KMS-11 (cell line): ENCODE data around the gene TSPAN10.

Experiments used
- H2AFZ ChIP-seq: fragments of 200-600 bp; sonication (generic); 2 replicates; pipeline ENCODE4 v1.6.1; 2016; ENCODE audit warnings: antibody characterized with exemption, mixed run types, low read depth
- H3K27ac ChIP-seq: fragments of 200-600 bp; sonication (generic); 2 replicates; pipeline ENCODE4 v1.6.1; 2016; ENCODE audit warnings: mild to moderate bottlenecking, mixed run types
- H3K27me3 ChIP-seq: fragments of 200-600 bp; sonication (generic); 2 replicates; pipeline ENCODE4 v1.6.1; 2017; ENCODE audit warnings: mild to moderate bottlenecking, low read depth, mixed run types, moderate library complexity; ENCODE audit not compliant: insufficient read depth
- H3K36me3 ChIP-seq: fragments of 200-600 bp; sonication (generic); 2 replicates; pipeline ENCODE4 v1.6.1; 2017; ENCODE audit warnings: mild to moderate bottlenecking, mixed run types; ENCODE audit not compliant: insufficient read depth
- H3K4me1 ChIP-seq: fragments of 200-600 bp; sonication (generic); 2 replicates; pipeline ENCODE4 v1.6.1; 2016; ENCODE audit warnings: mild to moderate bottlenecking, low read depth, mixed run types; ENCODE audit not compliant: poor library complexity, severe bottlenecking
- H3K4me2 ChIP-seq: fragments of 200-600 bp; sonication (generic); 2 replicates; pipeline ENCODE4 v1.7.0; 2016; ENCODE audit warnings: mild to moderate bottlenecking, mixed run types
- H3K4me3 ChIP-seq: fragments of 200-600 bp; sonication (generic); IDR thresholded peaks from 2 replicates; pipeline ENCODE4 v1.6.1; 2017; ENCODE audit warnings: low read depth, low read length, mixed read lengths; ENCODE audit not compliant: insufficient read depth
- H3K79me2 ChIP-seq: fragments of 200-600 bp; sonication (generic); 2 replicates; pipeline ENCODE4 v1.6.1; 2016; ENCODE audit warnings: low read depth, mixed run types; ENCODE audit not compliant: insufficient read depth
- H3K9ac ChIP-seq: fragments of 200-600 bp; sonication (generic); 2 replicates; pipeline ENCODE4 v1.6.1; 2016; ENCODE audit warnings: mild to moderate bottlenecking, mixed run types
- H4K20me1 ChIP-seq: fragments of 200-600 bp; sonication (generic); 2 replicates; pipeline ENCODE4 v1.6.1; 2016; ENCODE audit warnings: mild to moderate bottlenecking, mixed run types; ENCODE audit not compliant: insufficient read depth
- TF ChIP-seq, protein P1 (sequence below): fragments of 200-600 bp; sonication (generic); conservative IDR thresholded peaks from 2 replicates; pipeline ENCODE4 v1.6.1; 2017; ENCODE audit warnings: low read depth, mild to moderate bottlenecking, antibody characterized with exemption, low read length, moderate library complexity, mixed read lengths

TSPAN10 gene

DNA sequence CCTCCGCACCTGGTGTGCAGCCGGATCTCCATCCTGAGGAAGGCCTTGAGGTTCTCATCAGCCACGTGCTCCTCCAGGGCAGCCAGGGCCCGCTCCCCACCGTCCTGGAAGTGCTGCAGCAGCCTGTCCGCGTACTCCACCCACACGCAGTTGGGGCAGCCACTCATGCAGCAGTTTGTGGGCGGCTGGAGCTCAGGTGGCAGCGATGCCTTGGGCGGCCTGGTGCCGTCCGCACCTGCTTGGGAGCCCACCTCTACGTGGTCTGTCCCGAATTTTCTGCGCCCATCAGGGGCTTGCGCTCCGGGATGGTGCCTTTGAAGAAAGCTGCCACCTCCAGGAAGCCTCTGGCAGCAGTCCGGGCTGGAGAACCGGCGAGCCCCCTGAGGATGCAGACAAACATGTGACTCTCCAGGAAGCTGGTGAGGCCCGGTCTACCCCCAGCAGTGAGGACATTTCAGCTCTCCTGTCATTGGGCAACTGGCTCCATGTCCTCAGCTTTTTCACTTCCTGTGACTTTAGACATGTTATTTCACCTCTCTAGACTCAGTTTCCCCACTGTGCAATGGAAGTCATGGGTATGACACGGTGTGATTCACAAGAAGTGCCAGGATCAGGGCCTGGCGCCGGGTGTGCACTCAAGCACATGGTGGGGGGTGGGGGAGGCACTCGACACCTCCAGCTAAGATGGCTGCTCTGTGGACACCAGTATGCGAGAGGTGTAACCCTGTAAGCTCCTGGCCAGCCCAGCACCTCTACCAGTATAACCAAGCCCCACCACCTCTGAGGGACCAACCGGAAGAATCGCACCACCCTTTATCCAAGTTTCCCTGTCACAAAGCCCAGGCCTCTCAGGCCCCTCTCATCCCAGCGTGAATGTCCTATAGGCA lies 28.5 kb downstream of the TSPAN10 start:
- Histone ChIP-seq H3K4me1 (peaks cover 24% of the 10 kb centered on the region), H3K79me2 (peaks cover 42% of the 10 kb centered on the region), H2AFZ (peak overlapping the region; percentile 61; the same call in 1 of the 2 replicates), H3K4me3 (no peak overlapping the region), H3K27me3 (no peaks in the 10 kb centered on the region), H3K27ac (peak overlapping the region; percentile 73), H4K20me1 (no peaks in the 10 kb centered on the region), H3K36me3 (peaks cover 5% of the 10 kb centered on the region; the same call in 1 of the 2 replicates), H3K4me2 (peak overlapping the region; percentile 94), H3K9ac (peak overlapping the region; percentile 87)
- TF ChIP-seq, protein P1, sequence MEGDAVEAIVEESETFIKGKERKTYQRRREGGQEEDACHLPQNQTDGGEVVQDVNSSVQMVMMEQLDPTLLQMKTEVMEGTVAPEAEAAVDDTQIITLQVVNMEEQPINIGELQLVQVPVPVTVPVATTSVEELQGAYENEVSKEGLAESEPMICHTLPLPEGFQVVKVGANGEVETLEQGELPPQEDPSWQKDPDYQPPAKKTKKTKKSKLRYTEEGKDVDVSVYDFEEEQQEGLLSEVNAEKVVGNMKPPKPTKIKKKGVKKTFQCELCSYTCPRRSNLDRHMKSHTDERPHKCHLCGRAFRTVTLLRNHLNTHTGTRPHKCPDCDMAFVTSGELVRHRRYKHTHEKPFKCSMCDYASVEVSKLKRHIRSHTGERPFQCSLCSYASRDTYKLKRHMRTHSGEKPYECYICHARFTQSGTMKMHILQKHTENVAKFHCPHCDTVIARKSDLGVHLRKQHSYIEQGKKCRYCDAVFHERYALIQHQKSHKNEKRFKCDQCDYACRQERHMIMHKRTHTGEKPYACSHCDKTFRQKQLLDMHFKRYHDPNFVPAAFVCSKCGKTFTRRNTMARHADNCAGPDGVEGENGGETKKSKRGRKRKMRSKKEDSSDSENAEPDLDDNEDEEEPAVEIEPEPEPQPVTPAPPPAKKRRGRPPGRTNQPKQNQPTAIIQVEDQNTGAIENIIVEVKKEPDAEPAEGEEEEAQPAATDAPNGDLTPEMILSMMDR, result no peak

DNA sequence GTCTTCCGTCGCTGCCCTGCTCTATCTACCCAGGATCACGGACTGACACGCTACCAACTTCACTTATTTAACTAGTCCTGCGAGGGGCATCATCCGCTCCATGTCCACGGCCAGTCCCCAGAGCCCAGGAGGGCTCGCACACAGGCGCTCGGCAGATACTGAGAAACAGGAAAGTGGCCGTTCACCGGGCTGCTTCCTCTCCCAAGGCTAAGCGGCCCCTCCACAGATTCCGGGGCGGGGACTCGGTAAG lies 29.0 kb downstream of the TSPAN10 start:
- Histone ChIP-seq H3K36me3 (peaks cover 5% of the 10 kb centered on the region; the same call in 1 of the 2 replicates), H3K4me3 (no peak overlapping the region), H3K4me2 (peak overlapping the region; percentile 94), H3K27me3 (no peaks in the 10 kb centered on the region), H3K9ac (peak overlapping the region; percentile 87), H3K79me2 (peaks cover 42% of the 10 kb centered on the region), H3K27ac (peak overlapping the region; percentile 73), H4K20me1 (no peaks in the 10 kb centered on the region), H2AFZ (peak overlapping the region; percentile 61), H3K4me1 (peaks cover 24% of the 10 kb centered on the region)
- TF ChIP-seq, protein P1, result no peak

DNA sequence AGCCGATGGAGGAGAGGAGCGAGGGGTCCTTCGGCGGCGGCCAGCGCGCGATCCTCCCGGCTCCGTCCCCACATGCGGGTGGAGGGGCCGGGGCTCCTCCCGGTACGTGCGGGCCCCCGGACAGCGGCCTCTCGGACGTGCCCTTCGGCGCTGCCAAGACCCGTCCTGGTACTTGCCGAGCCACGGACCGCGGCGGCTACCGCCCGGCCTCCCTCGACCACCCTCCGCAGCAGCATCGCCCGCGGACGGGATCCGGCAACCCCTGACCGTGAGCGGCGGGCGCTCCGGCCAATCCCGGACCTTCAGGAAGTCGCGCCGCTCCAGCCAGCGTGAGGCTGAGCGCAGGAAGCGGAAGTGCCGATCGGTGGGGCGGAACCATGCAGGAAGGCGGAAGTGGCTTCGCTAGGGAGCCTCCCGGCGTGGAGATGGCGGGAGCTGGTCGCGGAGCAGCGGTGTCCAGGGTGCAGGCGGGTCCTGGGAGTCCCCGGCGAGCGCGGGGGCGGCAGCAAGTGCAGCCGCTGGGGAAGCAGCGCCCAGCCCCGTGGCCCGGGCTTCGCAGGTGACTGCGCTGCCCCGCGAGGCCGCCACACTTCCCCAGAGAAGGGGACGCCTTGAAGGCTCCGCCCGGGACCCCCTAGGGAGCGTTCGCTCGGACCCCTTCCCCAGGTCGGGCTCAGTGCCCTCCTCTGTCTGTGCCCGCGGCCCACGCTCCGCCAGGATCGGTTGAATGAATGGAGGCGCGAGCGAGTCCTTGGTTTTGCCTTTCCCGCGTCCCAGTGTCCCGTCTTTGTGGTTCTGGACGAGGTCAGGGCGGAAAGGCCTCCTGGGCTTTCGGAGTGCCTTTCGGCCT lies 29.6 kb downstream of the TSPAN10 start, which contains the start of the genes CCDC137 and OXLD1:
Gene CCDC137, plus strand, starts transcription at position 396 of the 850 bp plus-strand sequence. Its CDS starts 30 bp downstream, at position 426.
Gene OXLD1, minus strand, starts transcription at position 264 of the 850 bp plus-strand sequence. Its CDS starts 28 bp downstream, at position 236.
- peaks cover 42% of the 10 kb centered on the region for H3K79me2 ChIP-seq
- no peaks in the 10 kb centered on the region for H4K20me1 ChIP-seq
- peaks cover 5% of the 10 kb centered on the region; the same call in 1 of the 2 replicates for H3K36me3 ChIP-seq
- peak within 1 kb of the TSS; percentile 61 for H2AFZ ChIP-seq
- peak within 1 kb of the TSS; percentile 87 for H3K9ac ChIP-seq
- no peaks in the 10 kb centered on the region for H3K27me3 ChIP-seq
- H3K4me3 ChIP-seq, result no peak within 1 kb of the TSS
- TF ChIP-seq, protein P1, result no peak
- H3K27ac ChIP-seq, result peak within 1 kb of the TSS; percentile 73
- H3K4me2 ChIP-seq, result peak within 1 kb of the TSS; percentile 97
- H3K4me1 ChIP-seq, result peaks cover 24% of the 10 kb centered on the region

DNA sequence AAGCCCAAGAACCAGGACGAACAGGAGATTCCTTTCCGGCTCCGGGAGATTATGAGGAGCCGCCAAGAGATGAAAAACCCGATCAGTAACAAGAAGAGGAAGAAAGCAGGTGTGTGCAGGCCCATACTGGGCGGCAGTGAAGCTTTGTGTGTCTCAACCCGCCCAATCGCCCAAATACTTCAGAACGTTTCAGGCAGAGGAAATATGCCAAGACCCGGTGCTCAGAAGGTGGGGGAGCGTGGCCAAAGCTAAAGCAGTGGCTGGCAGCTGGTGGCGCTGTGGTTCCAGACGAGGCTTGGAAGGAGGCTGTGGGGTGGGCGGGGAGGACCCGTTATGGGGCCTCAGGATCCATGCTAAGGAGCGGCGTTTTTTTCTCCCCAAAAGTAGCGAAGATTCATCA lies 30.8 kb downstream of the TSPAN10 start:
- no peaks in the 10 kb centered on the region for H4K20me1 ChIP-seq
- no peak overlapping the region for H2AFZ ChIP-seq
- no peak overlapping the region for H3K4me3 ChIP-seq
- H3K36me3 ChIP-seq, result peaks cover 5% of the 10 kb centered on the region; the same call in 1 of the 2 replicates
- H3K27me3 ChIP-seq, result no peaks in the 10 kb centered on the region
- H3K27ac ChIP-seq, result no peak overlapping the region
- no peak overlapping the region; the same call in 1 of the 2 replicates for H3K9ac ChIP-seq
- TF ChIP-seq, protein P1, result no peak
- H3K4me1 ChIP-seq, result peaks cover 24% of the 10 kb centered on the region
- peak overlapping the region; percentile 97 for H3K4me2 ChIP-seq
- H3K79me2 ChIP-seq, result peaks cover 42% of the 10 kb centered on the region
